Measurements from ENCODE around the gene TIMP2. TPM values are rescaled to one million over a fixed set of nuclear protein-coding genes. Genes with fewer than 3 reads are reported as not detected.
A peak's percentile ranks its signal among the peaks of the same experiment; 100 is the strongest.

The TIMP2 gene
- total and polyA plus RNA-seq, 4 donors: 47.5 to 176 (median 91.9) TPM

DNA sequence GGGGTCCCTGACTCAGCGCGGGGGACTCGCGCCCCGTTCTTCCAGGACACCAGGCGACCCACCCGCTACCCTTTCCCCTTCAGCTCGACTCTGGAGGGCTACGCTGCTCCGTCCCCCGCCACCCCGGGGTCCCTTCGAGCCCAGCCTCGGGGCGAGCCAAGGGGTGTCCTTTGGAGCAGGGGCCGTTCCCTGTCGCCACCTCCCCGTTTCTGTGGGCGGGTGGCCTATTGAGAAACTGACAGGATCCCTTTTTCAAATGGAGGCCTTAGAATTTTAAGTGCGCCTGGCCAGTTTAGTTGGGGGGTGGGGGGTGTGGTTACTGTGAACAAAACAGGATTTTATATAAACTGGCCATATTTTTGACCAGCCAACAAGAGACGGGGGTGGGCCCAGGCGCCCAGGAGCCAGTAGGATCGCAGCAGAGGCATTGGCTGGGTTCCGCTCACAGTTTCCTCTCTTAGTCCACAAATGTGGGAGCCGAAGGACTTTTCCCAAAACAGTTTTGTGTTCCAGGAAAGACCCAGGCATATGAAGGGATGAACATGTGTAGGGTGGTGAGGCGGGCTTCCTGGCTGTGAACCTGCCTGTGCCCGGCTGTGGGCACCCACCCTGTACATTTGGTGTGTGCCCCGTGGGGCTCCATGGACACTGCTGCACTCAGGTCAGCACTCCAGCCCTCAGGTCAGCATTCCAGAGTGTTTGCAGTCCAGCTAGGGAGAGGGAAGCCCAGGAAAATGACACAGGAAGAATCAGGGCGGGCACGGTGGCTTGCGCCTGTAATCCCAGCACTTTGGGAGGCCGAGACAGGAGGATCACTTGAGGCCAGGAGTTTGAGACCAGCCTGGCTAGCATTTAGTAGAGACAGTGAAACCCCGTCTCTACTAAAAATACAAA is 722 bp upstream of the TIMP2 start:
- peak; percentile 89 to 96 (median 95) for DNase-seq
- Histone ChIP-seq H3K36me3 (ENCODE audit: control insufficient read depth in 4 of 4, insufficient read depth in 4 of 4, low read length in 4 of 4) (no peaks in the 10 kb centered on the region), H3K9ac (ENCODE audit: insufficient read depth in 1 of 2, low read length in 2 of 2) (peak overlapping the region in 1 of 2 donors; percentile 67), H3K4me3 (no peak overlapping the region), H3K27ac (ENCODE audit: low read depth in 1 of 2, low read length in 1 of 2) (peak overlapping the region; percentile 67 to 92), H3K27me3 (ENCODE audit: control insufficient read depth in 3 of 3, insufficient read depth in 3 of 3, low read length in 2 of 3) (no peaks in the 10 kb centered on the region), H3K9me3 (ENCODE audit: control insufficient read depth in 4 of 4, insufficient read depth in 3 of 4, low read length in 3 of 4) (no peaks in the 10 kb centered on the region), H3K4me1 (ENCODE audit: control insufficient read depth in 5 of 5, insufficient read depth in 5 of 5, low read length in 5 of 5) (peaks cover 8 to 30% (median 14%) of the 10 kb centered on the region in 5 donors)
- TF ChIP-seq, protein P1, sequence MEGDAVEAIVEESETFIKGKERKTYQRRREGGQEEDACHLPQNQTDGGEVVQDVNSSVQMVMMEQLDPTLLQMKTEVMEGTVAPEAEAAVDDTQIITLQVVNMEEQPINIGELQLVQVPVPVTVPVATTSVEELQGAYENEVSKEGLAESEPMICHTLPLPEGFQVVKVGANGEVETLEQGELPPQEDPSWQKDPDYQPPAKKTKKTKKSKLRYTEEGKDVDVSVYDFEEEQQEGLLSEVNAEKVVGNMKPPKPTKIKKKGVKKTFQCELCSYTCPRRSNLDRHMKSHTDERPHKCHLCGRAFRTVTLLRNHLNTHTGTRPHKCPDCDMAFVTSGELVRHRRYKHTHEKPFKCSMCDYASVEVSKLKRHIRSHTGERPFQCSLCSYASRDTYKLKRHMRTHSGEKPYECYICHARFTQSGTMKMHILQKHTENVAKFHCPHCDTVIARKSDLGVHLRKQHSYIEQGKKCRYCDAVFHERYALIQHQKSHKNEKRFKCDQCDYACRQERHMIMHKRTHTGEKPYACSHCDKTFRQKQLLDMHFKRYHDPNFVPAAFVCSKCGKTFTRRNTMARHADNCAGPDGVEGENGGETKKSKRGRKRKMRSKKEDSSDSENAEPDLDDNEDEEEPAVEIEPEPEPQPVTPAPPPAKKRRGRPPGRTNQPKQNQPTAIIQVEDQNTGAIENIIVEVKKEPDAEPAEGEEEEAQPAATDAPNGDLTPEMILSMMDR (IDR thresholded peaks at IDR 0.05; ENCODE audit: control extremely low read depth, extremely low read depth): no peak
- 22 to 23% methylated on average over 33 of the region's 33 CpGs for WGBS, 2 donors
- ATAC-seq (ENCODE audit: insufficient read depth, low FRiP score): peak; percentile 39

- no peaks in the 10 kb centered on the region for H3K27me3 ChIP-seq (ENCODE audit: control insufficient read depth in 3 of 3, insufficient read depth in 3 of 3, low read length in 2 of 3)
- peak overlapping the region; percentile 65 for H3K4me3 ChIP-seq
- H3K9me3 ChIP-seq (ENCODE audit: control insufficient read depth in 4 of 4, insufficient read depth in 3 of 4, low read length in 3 of 4): no peaks in the 10 kb centered on the region
- H3K27ac ChIP-seq (ENCODE audit: low read depth in 1 of 2, low read length in 1 of 2): peak overlapping the region; percentile 54 to 91
- H3K36me3 ChIP-seq (ENCODE audit: control insufficient read depth in 4 of 4, insufficient read depth in 4 of 4, low read length in 4 of 4): no peaks in the 10 kb centered on the region
- ATAC-seq (ENCODE audit: insufficient read depth, low FRiP score) (no peak), DNase-seq (peak; percentile 48 to 57 (median 54))
- H3K4me1 ChIP-seq (ENCODE audit: control insufficient read depth in 5 of 5, insufficient read depth in 5 of 5, low read length in 5 of 5): peaks cover 10 to 42% (median 18%) of the 10 kb centered on the region in 5 donors
- WGBS, 2 donors: 0 to 1% methylated on average over 30 to 64 of the region's 64 CpGs
- H3K9ac ChIP-seq (ENCODE audit: insufficient read depth in 1 of 2, low read length in 2 of 2): no peak overlapping the region
- TF ChIP-seq, protein P1 (IDR thresholded peaks at IDR 0.05; ENCODE audit: control extremely low read depth, extremely low read depth): no peak
Measured at GRCh38 chr17:78924481-78925151, 571 bp downstream of the TIMP2 start.

DNA sequence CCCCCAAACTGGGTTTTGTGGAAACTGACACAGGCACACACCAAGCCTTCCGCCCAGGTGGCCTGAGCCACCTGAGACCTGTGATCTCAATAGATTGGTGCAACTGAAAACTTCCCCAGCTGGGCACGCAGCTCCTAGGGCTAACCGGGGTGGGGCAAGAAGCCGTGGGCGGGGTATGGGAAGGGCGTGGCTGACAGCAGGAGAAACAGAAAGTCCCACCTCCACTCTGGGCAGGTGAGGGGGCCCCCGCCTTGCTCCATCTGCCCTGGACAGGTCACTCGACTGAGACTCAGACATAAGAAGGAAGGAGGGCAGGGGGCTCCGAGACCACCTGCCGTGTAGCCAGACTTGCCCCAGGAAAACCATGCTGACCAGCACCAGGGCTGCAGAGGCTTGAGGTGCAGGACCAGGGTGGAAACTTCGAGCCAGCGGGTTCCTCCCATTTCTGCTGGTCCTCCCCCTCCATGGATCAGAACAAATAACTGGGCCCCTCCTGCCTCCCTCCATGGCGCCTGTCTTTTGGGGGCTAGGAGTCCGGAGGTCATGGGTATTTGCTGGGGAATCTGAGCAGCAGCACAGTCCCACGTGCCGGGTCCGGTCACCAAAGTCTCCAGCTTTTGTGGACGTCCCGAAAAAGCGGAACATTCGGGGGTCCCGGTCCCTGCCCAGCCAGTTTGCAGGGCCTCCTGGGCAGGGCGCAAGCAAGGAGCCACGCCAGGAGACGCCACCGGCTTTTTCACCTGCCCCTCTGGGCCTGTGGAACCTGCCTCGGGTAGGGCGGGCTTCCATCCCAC is 1.3 kb downstream of the TIMP2 start:
- ATAC-seq (ENCODE audit: insufficient read depth, low FRiP score) (peak; percentile 79), DNase-seq (peak in 2 of 3 donors; percentile 39 to 50)
- Histone ChIP-seq H3K36me3 (ENCODE audit: control insufficient read depth in 4 of 4, insufficient read depth in 4 of 4, low read length in 4 of 4) (no peaks in the 10 kb centered on the region), H3K9ac (ENCODE audit: insufficient read depth in 1 of 2, low read length in 2 of 2) (peak overlapping the region in 1 of 2 donors; percentile 26), H3K27ac (ENCODE audit: low read depth in 1 of 2, low read length in 1 of 2) (peak overlapping the region; percentile 54 to 91), H3K4me3 (peak overlapping the region; percentile 65), H3K4me1 (ENCODE audit: control insufficient read depth in 5 of 5, insufficient read depth in 5 of 5, low read length in 5 of 5) (peaks cover 10 to 42% (median 18%) of the 10 kb centered on the region in 5 donors), H3K27me3 (ENCODE audit: control insufficient read depth in 3 of 3, insufficient read depth in 3 of 3, low read length in 2 of 3) (no peaks in the 10 kb centered on the region), H3K9me3 (ENCODE audit: control insufficient read depth in 4 of 4, insufficient read depth in 3 of 4, low read length in 3 of 4) (no peaks in the 10 kb centered on the region)
- WGBS, 2 donors: 4 to 5% methylated on average over 28 of the region's 28 CpGs
- TF ChIP-seq, protein P1 (IDR thresholded peaks at IDR 0.05; ENCODE audit: control extremely low read depth, extremely low read depth): no peak
